H1 (cell line): ENCODE measurements around the gene LONP2. TPM values are rescaled to one million over a fixed set of nuclear protein-coding genes. Genes with fewer than 3 reads are reported as not detected.

ENCODE experiments used
- CTCF ChIA-PET: fragments of 300-600 bp; sonication (Branson Sonifier 250); formaldehyde crosslinking; loops from one replicate; lab custom pipeline; 2021; ENCODE audit not compliant: partially characterized antibody; lab: Charles Lee
- POLR2A ChIA-PET: fragments of 300-600 bp; sonication (Branson Sonifier 250); formaldehyde crosslinking; loops from one replicate; lab custom pipeline; 2021; ENCODE audit warnings: inconsistent platforms; ENCODE audit not compliant: partially characterized antibody; lab: Charles Lee
- DNase-seq, 2 experiments: peaks; one replicate each; pipeline versions ENCODE4 v3.0.0 to v3.0.0-alpha.2; 2010 to 2022; ENCODE audit warnings: low spot score in 2 of 2, low read depth in 1 of 2, mixed read lengths in 1 of 2
- FAIRE-seq: peaks from 2 replicates; lab custom pipeline; 2011; peaks lifted over from hg19 to GRCh38; lab: Jason Lieb, UNC
- H2AFZ ChIP-seq: 2 replicates; pipeline ENCODE4 v1.8.1; 2012; ENCODE audit warnings: low read length, inconsistent platforms
- H2AK5ac ChIP-seq: 2 replicates; pipeline ENCODE4 v1.6.1; 2013; ENCODE audit warnings: low read depth, low read length
- H2BK120ac ChIP-seq: replicated peaks from 2 replicates; pipeline ENCODE3; 2013; ENCODE audit warnings: low read depth, low read length, inconsistent platforms
- H2BK12ac ChIP-seq: 2 replicates; pipeline ENCODE4 v1.6.1; 2013; ENCODE audit warnings: low read depth, low read length
- H2BK15ac ChIP-seq: 2 replicates; pipeline ENCODE4 v1.6.1; 2013; ENCODE audit warnings: low read length
- H2BK20ac ChIP-seq: 2 replicates; pipeline ENCODE4 v1.6.1; 2013; ENCODE audit warnings: low read length
- H2BK5ac ChIP-seq: 2 replicates; pipeline ENCODE4 v1.6.1; 2013; ENCODE audit warnings: low read depth, low read length
- H3K14ac ChIP-seq: 2 replicates; pipeline ENCODE4 v1.6.1; 2013; ENCODE audit warnings: inconsistent platforms; ENCODE audit not compliant: insufficient read length
- H3K18ac ChIP-seq: 2 replicates; pipeline ENCODE4 v1.6.1; 2013; ENCODE audit warnings: low read length; ENCODE audit errors: extremely low read depth
- H3K23ac ChIP-seq: 2 replicates; pipeline ENCODE4 v1.6.1; 2013; ENCODE audit warnings: inconsistent platforms; ENCODE audit not compliant: insufficient read length
- H3K23me2 ChIP-seq: 2 replicates; pipeline ENCODE4 v1.6.1; 2013; ENCODE audit warnings: low read depth, low read length
- H3K27ac ChIP-seq: 2 replicates; pipeline ENCODE4 v1.6.1; 2011; ENCODE audit warnings: low read depth, low read length, inconsistent platforms
- H3K27me3 ChIP-seq, 4 experiments: replicated peaks in 1 of 4; 1 replicate in 1 of 4; 2 replicates in 3 of 4; pipeline versions ENCODE4 v1.6.1 to v1.8.1; 2011 to 2013; ENCODE audit warnings: low read length in 3 of 4, mild to moderate bottlenecking in 3 of 4, inconsistent platforms in 2 of 4, mixed read lengths in 2 of 4, moderate library complexity in 1 of 4; ENCODE audit not compliant: control insufficient read depth in 3 of 4, insufficient read depth in 3 of 4; ENCODE audit errors: extremely low read depth in 1 of 4
- H3K36me3 ChIP-seq, 4 experiments: 2 replicates each; pipeline versions ENCODE4 v1.6.1 to v1.8.1; 2011 to 2013; ENCODE audit warnings: mild to moderate bottlenecking in 4 of 4, low read length in 3 of 4, moderate library complexity in 2 of 4, control low read depth in 1 of 4, inconsistent platforms in 1 of 4; ENCODE audit not compliant: insufficient read depth in 4 of 4, control insufficient read depth in 2 of 4
- H3K4ac ChIP-seq: replicated peaks from 2 replicates; pipeline ENCODE3; 2013; ENCODE audit warnings: low read length, low read depth, mixed read lengths, inconsistent platforms; ENCODE audit not compliant: insufficient read length
- H3K4me1 ChIP-seq, 4 experiments: replicated peaks in 1 of 4; 1 replicate in 1 of 4; 2 replicates in 3 of 4; pipeline versions ENCODE4 v1.6.1 to v1.8.1; 2011 to 2013; ENCODE audit warnings: low read length in 3 of 4, inconsistent platforms in 2 of 4, mixed read lengths in 1 of 4; ENCODE audit not compliant: insufficient read depth in 4 of 4, control insufficient read depth in 3 of 4
- H3K4me2 ChIP-seq, 2 experiments: 2 replicates each; pipeline versions ENCODE4 v1.6.1 to v1.8.1; 2011 to 2013; ENCODE audit warnings: low read depth in 2 of 2, low read length in 2 of 2, control low read depth in 1 of 2, inconsistent platforms in 1 of 2, mild to moderate bottlenecking in 1 of 2; ENCODE audit not compliant: insufficient read depth in 1 of 2
- H3K4me3 ChIP-seq, 4 experiments: fragments of 200-600, 300-600 bp in 1 of 4; sonication (generic), shearing (Covaris generic), sonication (Bioruptor Twin) in 1 of 4; 2 replicates each; pipeline versions ENCODE4 v1.5.1 to v1.8.1; 2011 to 2016; ENCODE audit warnings: low read length in 4 of 4, low read depth in 3 of 4, control low read depth in 2 of 4, inconsistent platforms in 2 of 4, mild to moderate bottlenecking in 2 of 4, mixed read lengths in 1 of 4, moderate library complexity in 1 of 4; ENCODE audit not compliant: insufficient read depth in 2 of 4; ENCODE audit errors: extremely low read depth in 1 of 4
- H3K56ac ChIP-seq: replicated peaks from 2 replicates; pipeline ENCODE3; 2013; ENCODE audit warnings: low read depth, mild to moderate bottlenecking, mixed read lengths, low read length, inconsistent platforms; ENCODE audit not compliant: insufficient read length
- H3K79me1 ChIP-seq: 2 replicates; pipeline ENCODE4 v1.6.1; 2013; ENCODE audit warnings: low read depth, low read length, control low read depth
- H3K79me2 ChIP-seq, 2 experiments: 2 replicates each; pipeline versions ENCODE4 v1.6.1 to v1.8.1; 2012 to 2013; ENCODE audit warnings: low read length in 2 of 2, mild to moderate bottlenecking in 2 of 2, inconsistent platforms in 1 of 2; ENCODE audit not compliant: insufficient read depth in 2 of 2, control insufficient read depth in 1 of 2
- H3K9ac ChIP-seq, 4 experiments: replicated peaks in 1 of 4; 1 replicate in 1 of 4; 2 replicates in 3 of 4; pipeline versions ENCODE4 v1.6.1 to v1.8.1; 2011 to 2013; ENCODE audit warnings: low read depth in 3 of 4, low read length in 3 of 4, control low read depth in 2 of 4, mild to moderate bottlenecking in 2 of 4, moderate library complexity in 2 of 4, inconsistent platforms in 1 of 4; ENCODE audit errors: extremely low read depth in 1 of 4
- H3K9me3 ChIP-seq, 2 experiments: 2 replicates each; pipeline versions ENCODE4 v1.6.1 to v1.8.1; 2012 to 2013; ENCODE audit warnings: mild to moderate bottlenecking in 2 of 2, moderate library complexity in 2 of 2, control low read depth in 1 of 2, inconsistent platforms in 1 of 2, low read depth in 1 of 2, low read length in 1 of 2, mixed read lengths in 1 of 2; ENCODE audit not compliant: insufficient read depth in 2 of 2
- H4K20me1 ChIP-seq, 2 experiments: replicated peaks in 1 of 2; 2 replicates each; pipeline versions ENCODE3 to v1.8.1; 2011 to 2013; ENCODE audit warnings: inconsistent platforms in 2 of 2, low read length in 2 of 2, mild to moderate bottlenecking in 1 of 2; ENCODE audit not compliant: insufficient read depth in 2 of 2, control insufficient read depth in 1 of 2
- H4K5ac ChIP-seq: 2 replicates; pipeline ENCODE4 v1.6.1; 2013; ENCODE audit warnings: low read length, low read depth, mixed read lengths, inconsistent platforms; ENCODE audit not compliant: insufficient read length
- H4K8ac ChIP-seq: 2 replicates; pipeline ENCODE4 v1.8.0; 2013; ENCODE audit warnings: mild to moderate bottlenecking, moderate library complexity, low read length, inconsistent platforms; ENCODE audit not compliant: insufficient read depth; ENCODE audit errors: extremely low read depth
- H4K91ac ChIP-seq: replicated peaks from 2 replicates; pipeline ENCODE3; 2013; ENCODE audit warnings: low read length, mixed read lengths, inconsistent platforms; ENCODE audit not compliant: insufficient read length
- BCL11A ChIP-seq, 2 experiments: IDR thresholded peaks; one replicate each; pipeline ENCODE4 v1.6.1; 2011; ENCODE audit warnings: low read depth in 2 of 2, low read length in 2 of 2, mild to moderate bottlenecking in 2 of 2
- BRCA1 ChIP-seq: IDR thresholded peaks from 2 replicates; pipeline ENCODE4 v1.6.1; 2012; ENCODE audit warnings: low read depth, low read length, improper control_type of control experiment
- FOSL1 ChIP-seq: IDR thresholded peaks from 2 replicates; pipeline ENCODE4 v1.6.1; 2011; ENCODE audit warnings: mild to moderate bottlenecking, low read depth, low read length, moderate library complexity; ENCODE audit not compliant: insufficient read depth
- KDM4A ChIP-seq: IDR thresholded peaks from one replicate; pipeline ENCODE4 v1.7.1; 2012; ENCODE audit warnings: low read depth, mild to moderate bottlenecking, moderate library complexity, low read length, inconsistent platforms; ENCODE audit not compliant: severe bottlenecking
- NANOG ChIP-seq: IDR thresholded peaks from 2 replicates; pipeline ENCODE4 v1.6.1; 2011; ENCODE audit warnings: low read length, low read depth, mild to moderate bottlenecking, inconsistent platforms; ENCODE audit not compliant: insufficient read depth, poor library complexity, severe bottlenecking
- RBBP5 ChIP-seq: IDR thresholded peaks from 2 replicates; pipeline ENCODE4 v1.7.1; 2012; ENCODE audit warnings: low read depth, mild to moderate bottlenecking, inconsistent platforms, low read length, moderate library complexity, borderline replicate concordance
- RNF2 ChIP-seq: fragments of 200-900, 300-1000 bp; sonication (generic); IDR thresholded peaks from 2 replicates; pipeline ENCODE4 v1.7.1; 2016; ENCODE audit warnings: borderline replicate concordance, low read depth, mild to moderate bottlenecking, antibody characterized with exemption, low read length; ENCODE audit not compliant: poor library complexity, severe bottlenecking; ENCODE audit errors: missing control alignments
- SIN3A ChIP-seq, 2 experiments: IDR thresholded peaks in 1 of 2; conservative IDR thresholded peaks in 1 of 2; 2 replicates each; pipeline ENCODE4 v1.6.1; 2011 to 2012; ENCODE audit warnings: low read length in 2 of 2, improper control_type of control experiment in 1 of 2, low read depth in 1 of 2, mild to moderate bottlenecking in 1 of 2
- SIRT6 ChIP-seq: IDR thresholded peaks from one replicate; pipeline ENCODE4 v1.7.1; 2012; ENCODE audit warnings: low read length, inconsistent platforms
- SIX5 ChIP-seq: IDR thresholded peaks from 2 replicates; pipeline ENCODE4 v1.6.1; 2011; ENCODE audit warnings: mild to moderate bottlenecking, low read depth, low read length
- TAF7 ChIP-seq: optimal IDR thresholded peaks from 2 replicates; pipeline ENCODE3; 2011; ENCODE audit warnings: low read depth, mild to moderate bottlenecking, inconsistent platforms, low read length, moderate library complexity, borderline replicate concordance
- TBP ChIP-seq: IDR thresholded peaks from 2 replicates; pipeline ENCODE4 v1.6.1; 2011; ENCODE audit warnings: low read depth, low read length, improper control_type of control experiment
- WGBS, 2 experiments: shearing (Covaris generic) in 1 of 2; methylation state at CpG; one replicate each; pipeline versions ENCODE4 v1.1.6 to v1.1.7; 2013 to 2015; ENCODE audit warnings: low lambda C conversion rate in 2 of 2, mixed read lengths in 2 of 2, inconsistent platforms in 1 of 2, low coverage in 1 of 2, missing lambda C conversion rate in 1 of 2; ENCODE audit not compliant: insufficient replicate concordance in 2 of 2, insufficient coverage in 1 of 2, insufficient read length in 1 of 2; ENCODE audit errors: extremely low coverage in 1 of 2, missing lambda C conversion rate in 1 of 2; 5-methylcytosine and 5-hydroxymethylcytosine counted together
- polyA plus RNA-seq, 7 experiments: library from polyadenylated mRNA; depleted of rRNA in 3 of 7; stranded (reverse) in 5 of 7; unstranded in 2 of 7; fragments of >200 nt in 5 of 7; fragments of 200-250 nt in 2 of 7; gene quantifications; 1 replicate in 5 of 7; 2 replicates in 1 of 7; 4 replicates in 1 of 7; pipeline versions ENCODE4 v1.2.1 to v1.2.3, GENCODE V29; 2011 to 2013; ENCODE audit warnings: missing spikeins in 2 of 7, mixed read lengths in 2 of 7
- total RNA-seq: library from RNA; stranded (reverse); fragmentation: NEBNext Ultra II Directional; extraction: Animal tissue kit (Norgen Biotek cat#: 25700); gene quantifications from 2 replicates; pipeline ENCODE4 v1.2.1, GENCODE V29; 2021
- TF ChIP-seq, protein P1 (sequence below): IDR thresholded peaks from 2 replicates; pipeline ENCODE4 v1.6.1; 2012; ENCODE audit warnings: inconsistent platforms

The LONP2 gene
- total and polyA plus RNA-seq, 2 of the 8 experiments (the other 6 are each of a cell fraction or from before 2014, with no cell fraction given): 8.1 to 23.1 TPM

DNA sequence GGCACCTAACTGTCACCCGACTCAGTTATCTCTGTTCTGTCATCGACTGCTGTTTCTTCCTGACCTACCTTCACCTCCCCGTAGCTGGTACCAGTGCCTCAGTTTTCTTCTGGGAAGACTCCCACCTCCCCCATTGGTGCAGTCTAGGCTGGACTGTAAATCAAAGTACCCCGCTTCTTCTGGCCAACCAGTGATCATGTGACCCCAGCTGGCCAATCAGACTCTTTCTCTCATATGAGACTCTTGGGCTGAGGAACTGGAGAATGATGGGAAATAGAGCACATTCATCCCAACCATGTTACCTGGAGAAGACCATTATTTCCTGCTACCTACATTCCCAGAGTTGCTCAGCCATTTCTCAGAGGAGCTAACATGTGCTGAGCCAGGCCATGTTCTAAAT lies 20.6 kb upstream of the LONP2 start:
- Histone ChIP-seq H3K9me3 (no peaks in the 10 kb centered on the region), H4K91ac (no peak overlapping the region), H3K9ac (no peak overlapping the region), H3K56ac (no peak overlapping the region), H2BK12ac (no peak overlapping the region), H3K4me2 (no peak overlapping the region), H4K8ac (no peak overlapping the region), H2BK15ac (no peak overlapping the region), H4K20me1 (no peaks in the 10 kb centered on the region), H3K27me3 (no peaks in the 10 kb centered on the region), H2BK20ac (no peak overlapping the region), H3K79me2 (no peaks in the 10 kb centered on the region), H3K23me2 (no peaks in the 10 kb centered on the region), H2AK5ac (no peak overlapping the region), H3K23ac (no peak overlapping the region), H3K4ac (no peak overlapping the region), H2BK5ac (no peak overlapping the region), H2AFZ (no peak overlapping the region), H3K36me3 (no peaks in the 10 kb centered on the region), H3K18ac (no peak overlapping the region), H3K14ac (no peak overlapping the region), H3K27ac (no peak overlapping the region), H2BK120ac (no peak overlapping the region), H4K5ac (no peak overlapping the region), H3K4me3 (no peak overlapping the region), H3K79me1 (no peaks in the 10 kb centered on the region), H3K4me1 (no peaks in the 10 kb centered on the region)
- CTCF ChIA-PET: interaction anchor here (0.9 to 1.4 kb wide), 2 partner anchors 11 to 12 kb away, joined by 3 to 4 read pairs; no protein-coding TSS in a partner anchor
- no peak for DNase-seq
- no peak for FAIRE-seq
- POLR2A ChIA-PET: no interaction called here
- 94% methylated on average over 4 of the region's 4 CpGs; no CpG with 5 or more reads in 1 of the 2 experiments for WGBS, 2 experiments
- TF ChIP-seq SIRT6: no peak
- TF ChIP-seq RNF2: no peak
- no peak for TF ChIP-seq NANOG
- TF ChIP-seq BRCA1: no peak
- TF ChIP-seq SIN3A (conservative IDR thresholded peaks at IDR 0.05 in 1 of 2, IDR thresholded peaks at IDR 0.05 in 1 of 2; ENCODE audit: low read depth in 1 of 2, low read length in 2 of 2): no peak
- TF ChIP-seq FOSL1: no peak
- no peak for TF ChIP-seq KDM4A
- no peak for TF ChIP-seq BCL11A (IDR thresholded peaks at IDR 0.05; ENCODE audit: low read depth in 2 of 2, low read length in 2 of 2)
- TF ChIP-seq SIX5: no peak
- TF ChIP-seq, protein P1, sequence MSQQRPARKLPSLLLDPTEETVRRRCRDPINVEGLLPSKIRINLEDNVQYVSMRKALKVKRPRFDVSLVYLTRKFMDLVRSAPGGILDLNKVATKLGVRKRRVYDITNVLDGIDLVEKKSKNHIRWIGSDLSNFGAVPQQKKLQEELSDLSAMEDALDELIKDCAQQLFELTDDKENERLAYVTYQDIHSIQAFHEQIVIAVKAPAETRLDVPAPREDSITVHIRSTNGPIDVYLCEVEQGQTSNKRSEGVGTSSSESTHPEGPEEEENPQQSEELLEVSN: no peak
- no peak for TF ChIP-seq RBBP5
- no peak for TF ChIP-seq TAF7
- TF ChIP-seq TBP: no peak
